BE2C (cell line): ENCODE data around the gene HLF. TPM values are rescaled to one million over a fixed set of nuclear protein-coding genes. Genes with fewer than 3 reads are reported as not detected.

ENCODE experiments used
- DNase-seq: peaks from one replicate; pipeline ENCODE4 v3.0.0-alpha.2; 2020
- H3K27me3 ChIP-seq: fragments of 250-450 bp; sonication (Bioruptor Pico); 2 replicates; pipeline ENCODE4 v1.5.1; 2020; ENCODE audit warnings: mild to moderate bottlenecking
- H3K36me3 ChIP-seq: fragments of 250-450 bp; sonication (Bioruptor Pico); 2 replicates; pipeline ENCODE4 v1.5.1; 2020; ENCODE audit warnings: mild to moderate bottlenecking
- H3K4me1 ChIP-seq: fragments of 250-450 bp; sonication (Bioruptor Pico); 2 replicates; pipeline ENCODE4 v1.5.1; 2020
- H3K4me3 ChIP-seq: 2 replicates; pipeline ENCODE4 v1.5.1; 2011; ENCODE audit warnings: low read depth, low read length
- H3K9me3 ChIP-seq: fragments of 250-450 bp; sonication (Bioruptor Pico); 2 replicates; pipeline ENCODE4 v1.5.1; 2020
- polyA plus RNA-seq: library from polyadenylated mRNA; unstranded; fragments of >200 nt; gene quantifications from one replicate; pipeline ENCODE4 v1.2.1, GENCODE V29; 2012; ENCODE audit warnings: low read depth, missing spikeins; ENCODE audit not compliant: insufficient read length, insufficient read depth
- TF ChIP-seq, protein P1 (sequence below): IDR thresholded peaks from 2 replicates; pipeline ENCODE4 v1.5.1; 2012; ENCODE audit warnings: mild to moderate bottlenecking, low read depth, low read length

The HLF gene, protein sequence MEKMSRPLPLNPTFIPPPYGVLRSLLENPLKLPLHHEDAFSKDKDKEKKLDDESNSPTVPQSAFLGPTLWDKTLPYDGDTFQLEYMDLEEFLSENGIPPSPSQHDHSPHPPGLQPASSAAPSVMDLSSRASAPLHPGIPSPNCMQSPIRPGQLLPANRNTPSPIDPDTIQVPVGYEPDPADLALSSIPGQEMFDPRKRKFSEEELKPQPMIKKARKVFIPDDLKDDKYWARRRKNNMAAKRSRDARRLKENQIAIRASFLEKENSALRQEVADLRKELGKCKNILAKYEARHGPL
- 4.1 TPM for polyA plus RNA-seq

DNA sequence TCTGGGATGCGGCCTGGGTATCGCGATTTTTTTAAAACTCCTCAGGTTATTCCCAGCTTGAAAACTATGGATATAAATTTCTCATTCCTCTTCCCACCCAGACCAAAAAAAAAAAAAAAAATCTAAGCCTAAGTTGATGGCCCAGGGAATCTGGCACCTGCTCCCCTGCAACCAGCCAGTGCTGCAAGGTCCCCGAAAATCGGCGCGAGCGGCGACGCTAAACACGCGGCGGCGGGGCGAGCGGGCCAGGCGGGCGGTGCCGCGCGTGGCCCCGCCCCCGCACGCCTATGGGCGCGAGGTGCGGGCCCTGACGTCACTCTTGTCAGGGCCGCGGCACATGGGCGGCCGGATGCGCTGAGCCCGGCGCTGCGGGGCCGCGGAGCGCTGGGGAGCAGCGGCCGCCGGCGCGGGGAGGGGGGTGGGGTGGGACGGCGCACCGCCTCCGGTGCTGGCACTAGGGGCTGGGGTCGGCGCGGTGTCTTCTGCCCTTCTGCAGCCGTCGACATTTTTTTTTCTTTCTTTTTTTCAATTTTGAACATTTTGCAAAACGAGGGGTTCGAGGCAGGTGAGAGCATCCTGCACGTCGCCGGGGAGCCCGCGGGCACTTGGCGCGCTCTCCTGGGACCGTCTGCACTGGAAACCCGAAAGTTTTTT lies at the start of gene HLF:
HLF (plus strand) TSS at position 316 of the 654 bp plus-strand sequence. CDS start 525 bp downstream, outside the sequence.
- no peaks in the 10 kb centered on the region for H3K4me1 ChIP-seq
- no peaks in the 10 kb centered on the region for H3K36me3 ChIP-seq
- peak; percentile 85 for DNase-seq
- peaks cover 10% of the 10 kb centered on the region for H3K27me3 ChIP-seq
- H3K4me3 ChIP-seq = peak within 1 kb of the TSS; percentile 55
- TF ChIP-seq, protein P1, sequence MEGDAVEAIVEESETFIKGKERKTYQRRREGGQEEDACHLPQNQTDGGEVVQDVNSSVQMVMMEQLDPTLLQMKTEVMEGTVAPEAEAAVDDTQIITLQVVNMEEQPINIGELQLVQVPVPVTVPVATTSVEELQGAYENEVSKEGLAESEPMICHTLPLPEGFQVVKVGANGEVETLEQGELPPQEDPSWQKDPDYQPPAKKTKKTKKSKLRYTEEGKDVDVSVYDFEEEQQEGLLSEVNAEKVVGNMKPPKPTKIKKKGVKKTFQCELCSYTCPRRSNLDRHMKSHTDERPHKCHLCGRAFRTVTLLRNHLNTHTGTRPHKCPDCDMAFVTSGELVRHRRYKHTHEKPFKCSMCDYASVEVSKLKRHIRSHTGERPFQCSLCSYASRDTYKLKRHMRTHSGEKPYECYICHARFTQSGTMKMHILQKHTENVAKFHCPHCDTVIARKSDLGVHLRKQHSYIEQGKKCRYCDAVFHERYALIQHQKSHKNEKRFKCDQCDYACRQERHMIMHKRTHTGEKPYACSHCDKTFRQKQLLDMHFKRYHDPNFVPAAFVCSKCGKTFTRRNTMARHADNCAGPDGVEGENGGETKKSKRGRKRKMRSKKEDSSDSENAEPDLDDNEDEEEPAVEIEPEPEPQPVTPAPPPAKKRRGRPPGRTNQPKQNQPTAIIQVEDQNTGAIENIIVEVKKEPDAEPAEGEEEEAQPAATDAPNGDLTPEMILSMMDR = no peak
- H3K9me3 ChIP-seq = no peaks in the 10 kb centered on the region

- Histone ChIP-seq H3K27me3 (no peaks in the 10 kb centered on the region), H3K36me3 (no peaks in the 10 kb centered on the region), H3K9me3 (no peaks in the 10 kb centered on the region), H3K4me3 (no peak overlapping the region), H3K4me1 (no peaks in the 10 kb centered on the region; the same call in 1 of the 2 replicates)
- TF ChIP-seq, protein P1 = no peak
- DNase-seq = no peak
Observed at GRCh38 chr17:55215711-55216110, 49.0 kb upstream of the HLF start.

DNA sequence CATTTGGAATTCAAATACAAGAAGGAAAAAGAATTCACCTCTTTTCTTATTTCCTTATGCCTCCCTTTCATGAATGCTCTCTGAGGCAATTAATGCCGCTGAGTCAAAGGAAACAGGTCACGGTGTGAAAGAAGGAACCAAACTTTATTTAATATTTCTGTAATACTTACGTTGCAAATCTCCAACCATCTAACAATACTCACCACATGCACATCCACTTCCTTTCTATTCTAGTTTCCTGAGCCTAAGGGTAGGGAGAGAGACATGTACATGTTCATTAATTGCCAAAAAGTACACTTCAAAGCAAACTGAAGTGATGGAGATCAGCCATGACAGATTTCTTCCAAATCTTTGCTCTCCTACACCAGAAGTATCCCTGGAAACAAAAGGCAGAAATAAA lies 47.9 kb upstream of the HLF start:
- H3K4me1 ChIP-seq = no peaks in the 10 kb centered on the region
- H3K9me3 ChIP-seq = no peaks in the 10 kb centered on the region
- no peaks in the 10 kb centered on the region for H3K27me3 ChIP-seq
- TF ChIP-seq, protein P1 = no peak
- no peak overlapping the region for H3K4me3 ChIP-seq
- H3K36me3 ChIP-seq = no peaks in the 10 kb centered on the region
- DNase-seq = no peak

DNA sequence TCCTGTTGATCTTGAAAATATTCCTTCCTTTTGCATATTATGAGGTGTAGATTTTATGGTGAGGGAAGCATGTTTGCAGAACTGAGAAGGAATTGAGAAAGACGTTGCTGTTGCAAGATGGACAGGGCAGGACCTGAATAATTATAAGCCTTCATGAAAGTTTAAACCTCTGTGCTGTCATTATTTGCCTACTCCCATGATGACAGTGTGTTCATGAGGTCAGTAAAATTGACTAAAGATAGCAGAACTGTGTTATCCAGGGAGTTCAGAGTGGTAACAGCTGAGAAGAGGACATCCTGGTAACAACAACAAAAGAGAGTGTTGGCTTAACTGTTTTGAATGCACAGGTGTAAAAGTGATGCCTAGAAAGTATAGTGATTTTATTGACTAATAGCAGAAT lies 45.3 kb upstream of the HLF start:
- TF ChIP-seq, protein P1 = no peak
- H3K36me3 ChIP-seq = no peaks in the 10 kb centered on the region
- no peak overlapping the region for H3K4me3 ChIP-seq
- no peak for DNase-seq
- H3K9me3 ChIP-seq = no peaks in the 10 kb centered on the region
- H3K4me1 ChIP-seq = no peaks in the 10 kb centered on the region
- H3K27me3 ChIP-seq = no peaks in the 10 kb centered on the region

DNA sequence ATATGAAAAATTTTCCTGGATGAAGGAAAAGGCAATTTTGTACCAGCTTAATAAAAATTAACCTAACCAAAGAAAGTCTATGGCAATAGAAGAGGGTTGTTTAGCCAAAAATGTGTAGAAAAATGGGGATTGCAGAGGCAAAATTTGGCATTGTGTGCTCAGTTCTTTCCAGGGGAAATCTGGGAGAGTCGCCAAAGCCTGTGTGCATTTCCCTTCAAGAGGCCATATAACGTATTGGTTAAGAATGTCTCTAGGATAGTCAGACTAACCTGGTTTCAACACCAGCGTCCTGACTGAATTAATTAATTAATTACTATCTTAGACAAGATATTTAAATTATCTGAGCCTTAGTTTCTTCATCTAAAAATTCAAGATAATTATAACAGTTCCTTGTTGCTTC lies 44.8 kb upstream of the HLF start:
- no peak for DNase-seq
- no peaks in the 10 kb centered on the region for H3K4me1 ChIP-seq
- TF ChIP-seq, protein P1 = no peak
- no peaks in the 10 kb centered on the region for H3K27me3 ChIP-seq
- no peak overlapping the region for H3K4me3 ChIP-seq
- H3K9me3 ChIP-seq = no peaks in the 10 kb centered on the region
- no peaks in the 10 kb centered on the region for H3K36me3 ChIP-seq

DNA sequence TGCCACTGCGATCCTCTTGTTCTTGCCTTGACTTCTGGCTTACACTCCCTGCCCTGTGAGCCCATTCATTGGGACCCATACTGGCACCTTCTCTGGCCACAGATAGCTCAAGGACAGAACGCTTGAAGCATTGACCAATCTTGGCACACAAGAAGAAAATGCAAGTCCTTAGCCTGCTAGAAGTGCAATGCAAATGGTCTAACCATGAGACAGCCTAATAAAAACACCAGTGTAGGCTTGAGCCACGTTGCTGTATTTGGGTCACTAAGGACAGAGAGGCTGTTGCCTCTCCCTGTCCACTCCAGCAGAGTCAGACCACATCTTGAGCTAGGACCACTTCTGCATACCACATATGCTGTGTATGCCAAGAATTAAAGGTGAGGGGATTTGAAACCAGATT lies 41.2 kb upstream of the HLF start:
- TF ChIP-seq, protein P1 = no peak
- H3K4me3 ChIP-seq = no peak overlapping the region
- no peak for DNase-seq
- no peaks in the 10 kb centered on the region for H3K9me3 ChIP-seq
- H3K4me1 ChIP-seq = no peaks in the 10 kb centered on the region
- H3K36me3 ChIP-seq = no peaks in the 10 kb centered on the region
- no peaks in the 10 kb centered on the region for H3K27me3 ChIP-seq
